Osteocyte (in vitro differentiated cells): Measurements from ENCODE around the gene BNIP1. TPM values are rescaled to one million over a fixed set of nuclear protein-coding genes. Genes with fewer than 3 reads are reported as not detected.

ENCODE experiments used
- DNase-seq: peaks from one replicate; pipeline ENCODE4 v3.0.0; 2021; ENCODE audit warnings: mixed read lengths; ENCODE audit not compliant: unreplicated experiment; ENCODE audit errors: extremely low spot score
- H3K27ac Mint-ChIP-seq: one replicate; pipeline ENCODE4 v1.8.0; 2021; ENCODE audit warnings: mild to moderate bottlenecking, mixed read lengths; ENCODE audit not compliant: unreplicated experiment
- H3K27me3 Mint-ChIP-seq: one replicate; pipeline ENCODE4 v1.8.0; 2021; ENCODE audit warnings: mixed read lengths; ENCODE audit not compliant: unreplicated experiment
- H3K36me3 Mint-ChIP-seq: one replicate; pipeline ENCODE4 v1.8.0; 2021; ENCODE audit warnings: mixed read lengths; ENCODE audit not compliant: unreplicated experiment
- H3K4me1 Mint-ChIP-seq: one replicate; pipeline ENCODE4 v1.8.0; 2021; ENCODE audit warnings: mixed read lengths; ENCODE audit not compliant: unreplicated experiment
- H3K4me3 Mint-ChIP-seq: one replicate; pipeline ENCODE4 v1.8.0; 2021; ENCODE audit warnings: mild to moderate bottlenecking, moderate library complexity, mixed read lengths; ENCODE audit not compliant: unreplicated experiment
- H3K9me3 Mint-ChIP-seq: one replicate; pipeline ENCODE4 v1.8.0; 2021; ENCODE audit warnings: mixed read lengths; ENCODE audit not compliant: unreplicated experiment
- total RNA-seq: library from RNA; stranded (reverse); gene quantifications from 2 replicates; pipeline ENCODE4 v1.2.1, GENCODE V29; 2021
- TF ChIP-seq, protein P1 (sequence below): fragments of 200-600 bp; sonication (generic); IDR thresholded peaks from 2 replicates; pipeline ENCODE4 v1.5.0; 2021; ENCODE audit warnings: antibody characterized with exemption, mild to moderate bottlenecking, moderate library complexity

The BNIP1 gene
- total RNA-seq, 1 donor from 2014 or later = 10.5 TPM

GRCh38 chr5:173201636-173202265 is 57.4 kb downstream of the BNIP1 start:
- peaks cover 4% of the 10 kb centered on the region for H3K9me3 Mint-ChIP-seq
- H3K27ac Mint-ChIP-seq = peak overlapping the region; percentile 80
- no peak for DNase-seq
- H3K4me1 Mint-ChIP-seq = peaks cover 24% of the 10 kb centered on the region
- H3K4me3 Mint-ChIP-seq = no peak overlapping the region
- H3K36me3 Mint-ChIP-seq = peaks cover 3% of the 10 kb centered on the region
- TF ChIP-seq, protein P1, sequence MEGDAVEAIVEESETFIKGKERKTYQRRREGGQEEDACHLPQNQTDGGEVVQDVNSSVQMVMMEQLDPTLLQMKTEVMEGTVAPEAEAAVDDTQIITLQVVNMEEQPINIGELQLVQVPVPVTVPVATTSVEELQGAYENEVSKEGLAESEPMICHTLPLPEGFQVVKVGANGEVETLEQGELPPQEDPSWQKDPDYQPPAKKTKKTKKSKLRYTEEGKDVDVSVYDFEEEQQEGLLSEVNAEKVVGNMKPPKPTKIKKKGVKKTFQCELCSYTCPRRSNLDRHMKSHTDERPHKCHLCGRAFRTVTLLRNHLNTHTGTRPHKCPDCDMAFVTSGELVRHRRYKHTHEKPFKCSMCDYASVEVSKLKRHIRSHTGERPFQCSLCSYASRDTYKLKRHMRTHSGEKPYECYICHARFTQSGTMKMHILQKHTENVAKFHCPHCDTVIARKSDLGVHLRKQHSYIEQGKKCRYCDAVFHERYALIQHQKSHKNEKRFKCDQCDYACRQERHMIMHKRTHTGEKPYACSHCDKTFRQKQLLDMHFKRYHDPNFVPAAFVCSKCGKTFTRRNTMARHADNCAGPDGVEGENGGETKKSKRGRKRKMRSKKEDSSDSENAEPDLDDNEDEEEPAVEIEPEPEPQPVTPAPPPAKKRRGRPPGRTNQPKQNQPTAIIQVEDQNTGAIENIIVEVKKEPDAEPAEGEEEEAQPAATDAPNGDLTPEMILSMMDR = no peak
- H3K27me3 Mint-ChIP-seq = peaks cover 6% of the 10 kb centered on the region

DNA sequence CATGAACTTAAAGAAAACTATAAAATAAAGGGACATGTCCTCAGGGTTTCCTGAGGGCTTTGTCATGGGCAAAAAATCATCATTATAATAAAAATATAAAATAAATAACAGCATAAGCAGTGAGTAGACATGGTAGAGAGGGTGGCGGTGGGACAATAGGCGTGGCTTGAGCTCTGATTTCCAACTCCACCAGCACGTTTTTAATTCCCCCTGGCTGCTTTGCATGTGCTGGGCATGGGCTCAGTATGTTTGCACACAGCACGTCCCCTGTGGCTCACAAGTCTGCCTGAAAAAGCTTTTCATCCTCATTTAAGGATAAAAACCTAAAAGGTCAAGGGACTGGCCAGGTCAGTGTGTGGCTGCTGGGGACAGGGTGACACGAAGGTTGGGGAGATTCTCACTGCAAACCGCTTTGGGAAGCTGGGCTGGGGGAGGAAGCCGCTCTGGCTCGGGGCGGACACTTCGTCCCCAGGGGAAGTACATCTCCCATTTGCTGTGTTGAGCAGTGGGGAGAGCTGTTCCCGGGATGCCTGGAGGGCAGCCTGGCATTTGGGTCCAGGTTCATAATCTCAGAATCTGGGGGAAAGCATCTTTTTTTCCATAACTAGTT is 58.0 kb downstream of the BNIP1 start:
- Mint-ChIP-seq H3K9me3 (peaks cover 4% of the 10 kb centered on the region), H3K4me1 (peaks cover 24% of the 10 kb centered on the region), H3K36me3 (peaks cover 3% of the 10 kb centered on the region), H3K27ac (peak overlapping the region; percentile 80), H3K27me3 (peaks cover 12% of the 10 kb centered on the region), H3K4me3 (no peak overlapping the region)
- TF ChIP-seq, protein P1 = no peak
- DNase-seq = no peak

DNA sequence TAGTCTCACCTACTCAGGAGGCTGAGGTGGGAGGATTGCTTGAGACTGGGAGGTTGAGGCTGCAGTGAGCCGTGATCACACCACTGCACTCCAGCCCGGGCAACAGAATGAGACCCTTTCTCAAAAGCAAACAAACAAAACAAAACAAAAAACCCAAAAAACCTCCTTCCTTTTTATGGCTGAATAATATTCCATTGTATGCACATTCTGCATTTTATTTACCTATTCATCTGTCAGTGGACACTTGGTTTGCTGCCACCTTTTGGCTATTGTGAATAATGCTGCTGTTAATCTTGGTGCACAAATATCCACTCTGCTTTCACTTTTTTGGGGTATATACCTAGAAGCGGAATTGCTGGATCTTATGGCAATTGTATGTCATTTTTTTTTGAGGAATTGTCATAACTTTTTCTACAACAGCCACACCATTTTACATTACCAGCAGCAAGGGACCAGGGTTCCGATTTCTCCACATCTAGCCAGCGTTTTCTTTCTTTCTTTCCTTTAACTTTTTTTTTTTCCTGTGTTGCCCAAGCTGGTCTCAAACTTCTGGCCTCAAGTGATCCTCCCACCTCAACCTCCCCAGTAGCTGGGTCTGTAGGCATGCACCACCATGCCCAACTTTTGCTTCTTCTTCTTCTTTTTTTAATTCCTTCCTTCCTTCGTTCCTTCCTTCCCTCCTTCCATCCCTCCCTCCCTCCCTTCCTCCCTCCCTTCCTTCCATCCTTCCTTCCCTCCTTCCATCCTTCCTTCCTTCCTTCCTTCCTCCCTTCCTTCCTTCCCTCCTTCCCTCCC is 60.1 kb downstream of the BNIP1 start:
- no peak for DNase-seq
- H3K36me3 Mint-ChIP-seq = peaks cover 2% of the 10 kb centered on the region
- peaks cover 2% of the 10 kb centered on the region for H3K9me3 Mint-ChIP-seq
- peaks cover 15% of the 10 kb centered on the region for H3K27me3 Mint-ChIP-seq
- TF ChIP-seq, protein P1 = peak; percentile 56
- H3K4me1 Mint-ChIP-seq = peaks cover 24% of the 10 kb centered on the region
- no peak overlapping the region for H3K27ac Mint-ChIP-seq
- H3K4me3 Mint-ChIP-seq = no peak overlapping the region

DNA sequence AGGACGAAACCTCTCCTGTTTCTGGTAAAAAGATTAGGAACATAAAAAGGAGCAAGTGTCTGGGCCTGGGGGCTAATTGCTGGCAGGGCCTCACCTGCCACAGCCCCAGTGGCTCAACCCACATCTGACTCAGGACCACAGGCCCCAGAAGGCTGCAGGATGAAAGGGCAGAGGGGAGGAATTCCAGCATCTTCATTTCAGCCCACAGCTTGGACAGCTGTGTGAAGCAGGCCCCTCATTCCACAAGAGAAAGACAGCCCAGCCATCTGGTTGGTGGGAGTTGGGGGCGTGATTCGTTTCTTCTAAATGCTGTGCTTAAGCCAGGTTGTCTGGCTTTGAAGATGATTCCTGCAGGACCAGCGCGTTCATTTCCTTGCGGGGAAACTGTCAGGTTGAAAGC is 61.6 kb downstream of the BNIP1 start:
- H3K27ac Mint-ChIP-seq = no peak overlapping the region
- H3K36me3 Mint-ChIP-seq = no peaks in the 10 kb centered on the region
- TF ChIP-seq, protein P1 = no peak
- H3K4me3 Mint-ChIP-seq = no peak overlapping the region
- no peak for DNase-seq
- H3K9me3 Mint-ChIP-seq = no peaks in the 10 kb centered on the region
- peaks cover 15% of the 10 kb centered on the region for H3K27me3 Mint-ChIP-seq
- peaks cover 24% of the 10 kb centered on the region for H3K4me1 Mint-ChIP-seq

DNA sequence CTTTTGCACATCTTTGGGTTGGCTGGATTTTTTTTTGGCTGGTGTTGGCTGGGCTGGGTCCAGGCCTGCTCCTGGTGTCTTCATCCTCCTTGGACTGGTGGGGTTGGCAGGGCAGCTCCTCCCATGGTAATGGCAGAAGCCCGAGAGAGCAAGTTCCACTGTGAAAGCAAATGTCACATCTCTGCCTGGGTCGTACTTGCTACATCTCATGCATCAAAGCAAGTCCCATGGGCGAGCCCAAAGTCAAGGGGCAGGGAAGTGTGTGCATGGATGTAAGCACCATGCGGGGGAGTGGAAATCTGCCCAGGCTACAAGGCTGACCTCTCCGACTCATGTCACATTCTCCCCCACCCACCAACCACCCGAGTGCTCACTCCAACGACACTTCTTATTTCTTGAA is 64.0 kb downstream of the BNIP1 start:
- TF ChIP-seq, protein P1 = no peak
- H3K9me3 Mint-ChIP-seq = no peaks in the 10 kb centered on the region
- DNase-seq = no peak
- no peaks in the 10 kb centered on the region for H3K36me3 Mint-ChIP-seq
- H3K4me3 Mint-ChIP-seq = no peak overlapping the region
- H3K27me3 Mint-ChIP-seq = peaks cover 15% of the 10 kb centered on the region
- peaks cover 2% of the 10 kb centered on the region for H3K4me1 Mint-ChIP-seq
- H3K27ac Mint-ChIP-seq = no peak overlapping the region
